GM19328 (cell line): ENCODE data around the gene PIP4K2A.
A peak's percentile ranks its signal among the peaks of the same experiment; 100 is the strongest.

Experiments
- ATAC-seq: cut with Tn5 transposase; IDR thresholded peaks from one replicate; pipeline ENCODE4 v1.9.1; 2021; ENCODE audit warnings: mild to moderate bottlenecking, moderate library complexity; ENCODE audit not compliant: unreplicated experiment

PIP4K2A gene

GRCh38 chr10:22643116-22643515 is 71.3 kb downstream of the PIP4K2A start:
- no peak for ATAC-seq

- ATAC-seq: no peak
Measured at GRCh38 chr10:22641743-22642142, 72.6 kb downstream of the PIP4K2A start.

DNA sequence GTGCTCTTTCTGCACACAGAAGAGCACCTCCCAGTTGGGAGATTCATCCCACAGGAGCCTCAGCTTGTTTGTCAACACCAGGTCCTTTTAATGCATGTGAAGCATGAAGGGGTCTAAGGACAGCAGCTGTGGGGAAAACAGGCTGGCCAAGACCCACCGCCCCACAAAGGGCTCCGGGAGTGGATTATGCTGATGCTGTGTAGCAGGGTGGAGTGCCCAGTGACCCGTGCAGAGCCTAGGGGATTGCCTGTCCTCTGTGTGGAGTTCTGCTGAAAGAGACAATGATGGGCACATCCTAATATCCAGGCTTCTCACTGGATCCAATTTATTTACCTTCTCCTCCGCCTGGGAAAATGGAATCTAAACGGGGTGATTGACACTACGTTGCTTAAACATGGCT is 74.0 kb downstream of the PIP4K2A start:
- ATAC-seq: no peak

DNA sequence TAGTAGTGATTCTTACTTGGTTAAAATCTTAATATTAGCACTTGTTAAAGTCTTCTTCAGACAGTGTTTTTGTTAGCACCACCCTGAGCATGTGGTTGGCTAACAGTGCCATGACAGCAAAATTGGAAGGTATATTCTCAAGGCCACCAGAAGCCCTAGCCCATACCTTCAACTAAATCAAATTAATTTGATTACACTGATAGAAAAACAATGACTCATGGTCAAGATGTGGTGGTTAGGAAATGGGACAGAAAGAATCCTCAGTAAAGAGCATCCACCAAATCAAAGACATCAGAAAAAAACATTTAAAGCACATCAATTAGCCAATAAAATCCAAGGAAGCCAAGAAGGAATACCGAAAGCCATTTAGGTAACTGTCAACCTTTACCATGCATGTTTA is 75.5 kb downstream of the PIP4K2A start:
- no peak for ATAC-seq

DNA sequence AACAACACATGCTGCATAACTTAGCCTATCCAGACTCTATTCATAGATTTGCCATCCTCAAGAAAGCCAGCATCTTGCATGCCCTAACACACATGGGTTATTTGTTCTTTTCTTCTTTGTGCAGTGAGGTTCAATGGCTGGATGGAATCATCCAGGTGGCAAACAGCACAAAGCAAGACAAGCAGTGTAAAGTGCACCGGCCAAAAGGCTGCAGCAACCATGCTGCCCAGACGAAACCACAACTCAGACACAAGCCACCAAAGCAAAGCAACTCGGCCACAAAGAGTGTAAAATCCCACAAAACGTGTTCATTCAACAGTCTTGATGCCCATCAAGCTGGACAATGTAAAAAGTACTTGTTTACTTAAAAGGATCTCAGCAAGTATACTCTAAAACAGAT is 76.9 kb downstream of the PIP4K2A start:
- ATAC-seq: no peak

GRCh38 chr10:22635650-22636049 is 78.7 kb downstream of the PIP4K2A start:
- no peak for ATAC-seq

DNA sequence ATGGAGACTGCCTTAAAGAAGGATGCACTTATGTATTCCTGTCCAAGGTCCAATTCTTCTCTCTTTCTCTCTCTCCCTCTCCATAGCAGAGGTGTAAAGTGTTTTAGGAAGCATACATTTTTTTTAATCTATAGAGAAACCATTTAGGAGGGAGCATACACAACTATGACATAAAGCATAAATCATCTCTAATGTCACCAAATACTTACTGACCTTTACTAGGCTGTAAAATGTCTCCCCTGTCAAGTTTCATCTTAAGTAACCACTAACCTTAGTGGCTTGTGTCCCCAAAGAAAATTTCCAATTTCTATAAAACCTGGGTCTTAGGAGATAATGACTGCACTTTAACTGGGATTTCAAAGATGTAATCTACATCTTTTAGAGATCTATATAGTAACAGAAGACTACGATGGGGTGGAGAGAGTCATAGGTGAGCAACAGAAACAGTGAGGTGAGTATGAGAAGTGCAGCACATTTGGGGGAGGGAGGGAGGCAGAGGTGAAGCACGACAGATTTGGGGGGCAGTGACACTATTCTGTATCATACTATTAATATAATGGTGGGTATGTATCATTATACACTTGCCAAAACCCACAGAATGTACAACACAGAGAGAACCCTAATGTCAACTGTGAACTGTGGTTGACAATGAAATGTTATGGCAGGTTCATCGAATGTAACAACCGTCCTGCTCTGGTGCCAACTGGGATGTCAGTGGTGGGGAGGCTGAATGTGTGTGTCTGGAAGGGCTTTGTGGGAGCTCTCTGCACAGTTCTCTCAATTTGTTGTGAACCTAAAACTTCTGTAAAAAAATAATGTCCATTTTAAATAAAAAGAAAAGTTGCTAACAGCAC is 79.5 kb downstream of the PIP4K2A start:
- no peak for ATAC-seq

GRCh38 chr10:22634093-22634492 is 80.3 kb downstream of the PIP4K2A start:
- ATAC-seq: no peak

DNA sequence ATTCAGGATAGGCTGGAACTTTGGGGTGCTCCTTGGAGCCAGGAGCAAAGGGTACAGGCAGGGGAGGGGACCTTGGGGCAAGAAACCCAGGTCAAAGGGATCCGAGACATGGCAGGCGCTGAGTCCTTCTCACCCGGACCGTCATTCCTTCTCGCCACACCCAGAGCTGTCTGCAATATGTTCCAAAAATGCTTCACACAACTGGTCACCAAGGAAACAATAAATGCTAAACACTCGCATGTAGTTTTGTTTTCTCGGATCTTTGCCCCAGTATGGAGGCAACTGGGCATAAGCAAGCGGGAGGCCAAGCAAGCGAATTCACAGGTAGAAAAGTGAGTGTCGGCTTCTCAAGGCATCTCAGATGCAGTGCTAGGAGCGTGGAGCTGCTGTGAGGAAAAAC is 80.8 kb downstream of the PIP4K2A start:
- no peak for ATAC-seq

GRCh38 chr10:22633106-22633505 is 81.3 kb downstream of the PIP4K2A start:
- no peak for ATAC-seq

DNA sequence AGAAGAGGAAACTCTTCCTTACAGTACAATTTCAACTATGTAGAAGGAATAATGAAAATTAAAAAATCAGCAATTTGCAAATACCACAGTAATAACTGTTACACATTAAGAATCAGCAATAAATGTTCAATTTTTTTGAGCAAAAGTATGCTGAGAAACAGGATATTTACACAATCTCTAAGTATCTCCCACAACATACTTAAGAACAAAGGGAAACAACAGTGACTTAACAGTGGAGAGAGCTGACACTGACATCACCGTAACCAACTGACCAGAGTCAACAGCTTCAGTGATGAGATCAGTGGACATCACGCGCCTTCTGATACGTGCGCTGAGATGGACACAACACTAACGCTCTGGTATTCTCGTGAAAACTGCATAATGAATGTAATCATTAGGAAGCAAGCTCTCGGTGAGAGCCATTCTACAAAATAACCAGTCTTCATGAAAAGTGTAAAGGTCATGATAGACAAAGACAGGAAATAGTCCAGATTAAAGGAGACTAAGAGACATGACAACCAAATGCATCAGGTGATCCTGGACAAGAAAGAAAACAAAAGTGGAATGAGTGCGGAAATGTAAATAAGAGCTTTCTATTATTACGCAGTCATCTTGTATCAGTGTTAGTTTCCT is 82.6 kb downstream of the PIP4K2A start:
- ATAC-seq: no peak

DNA sequence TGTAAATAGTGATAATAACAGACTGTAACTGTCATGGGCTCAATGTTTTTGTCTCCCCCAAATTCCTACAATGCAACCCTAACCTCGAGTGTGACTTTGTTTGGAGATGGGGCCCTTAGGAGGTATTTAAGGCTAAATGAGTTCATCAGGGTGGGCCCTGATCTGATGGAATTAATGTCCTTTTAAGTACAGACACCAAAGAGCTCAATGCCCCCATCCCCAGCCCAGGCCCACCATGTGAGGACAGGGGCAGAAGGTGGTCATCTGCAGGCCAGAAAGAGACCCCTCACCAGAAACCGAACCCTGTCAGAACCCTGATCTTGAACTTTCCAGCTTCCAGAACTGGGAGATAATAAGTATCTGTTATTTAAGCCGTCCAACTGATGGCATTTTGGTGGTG is 83.2 kb downstream of the PIP4K2A start:
- no peak for ATAC-seq

DNA sequence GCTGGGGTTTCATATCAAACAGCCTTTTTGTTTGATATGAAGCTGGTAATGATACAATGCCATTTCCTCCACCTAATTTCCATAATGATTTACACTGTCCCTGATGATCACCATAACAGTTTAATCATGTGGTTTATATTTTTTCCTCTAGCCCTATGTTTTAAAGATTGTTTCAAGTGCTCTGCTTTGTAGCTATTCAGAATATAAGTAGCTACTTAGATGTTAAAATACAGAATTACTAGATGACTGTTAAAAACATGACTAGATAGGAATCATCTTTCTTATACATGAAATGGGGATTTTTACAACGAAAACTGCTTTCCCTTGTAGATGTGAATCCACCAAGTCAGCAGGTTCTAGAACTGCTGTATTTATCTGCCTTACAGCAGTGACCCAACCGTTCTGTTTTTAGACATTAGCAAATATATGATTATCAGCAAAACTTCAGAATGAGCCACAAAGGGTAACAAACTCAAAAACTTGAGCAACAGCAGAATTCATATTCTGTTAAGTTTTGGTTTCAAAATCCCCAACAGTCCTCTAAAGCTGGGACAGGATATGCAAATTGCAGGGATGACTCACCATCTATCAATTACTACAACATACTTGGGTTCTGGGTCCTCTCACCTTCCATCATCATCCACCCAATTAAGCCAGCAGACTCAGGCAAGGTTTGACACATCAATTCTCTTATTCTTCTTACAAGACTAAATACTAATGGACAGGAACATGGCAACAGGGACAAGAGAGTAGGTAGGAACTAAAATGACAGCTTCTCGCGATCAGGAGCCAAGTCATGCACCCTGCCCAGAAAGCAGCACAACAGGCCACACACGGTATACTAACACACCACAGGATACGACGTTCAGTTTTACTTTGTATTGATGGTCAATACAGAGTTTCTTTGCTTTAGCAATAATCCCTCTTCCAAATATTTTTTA is 83.9 kb downstream of the PIP4K2A start:
- ATAC-seq: peak; percentile 81

DNA sequence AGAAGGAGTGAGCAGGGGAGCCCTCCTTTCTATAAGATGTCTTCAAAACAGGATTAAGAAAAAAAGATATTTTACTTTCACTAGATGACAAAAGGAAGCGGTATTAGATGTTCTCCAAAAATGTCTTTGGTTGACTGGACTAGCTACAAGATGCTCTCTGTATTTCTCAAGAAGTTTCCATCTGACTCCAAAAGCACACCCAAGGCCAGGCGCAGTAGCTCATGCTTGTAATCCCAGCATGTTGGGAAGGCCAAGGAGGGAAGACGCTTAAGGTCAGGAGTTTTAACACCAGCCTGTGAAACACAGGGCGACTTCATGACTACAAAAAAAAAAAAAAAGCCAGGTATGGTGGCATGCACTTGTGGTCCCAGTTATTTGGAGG is 84.5 kb downstream of the PIP4K2A start:
- no peak for ATAC-seq

DNA sequence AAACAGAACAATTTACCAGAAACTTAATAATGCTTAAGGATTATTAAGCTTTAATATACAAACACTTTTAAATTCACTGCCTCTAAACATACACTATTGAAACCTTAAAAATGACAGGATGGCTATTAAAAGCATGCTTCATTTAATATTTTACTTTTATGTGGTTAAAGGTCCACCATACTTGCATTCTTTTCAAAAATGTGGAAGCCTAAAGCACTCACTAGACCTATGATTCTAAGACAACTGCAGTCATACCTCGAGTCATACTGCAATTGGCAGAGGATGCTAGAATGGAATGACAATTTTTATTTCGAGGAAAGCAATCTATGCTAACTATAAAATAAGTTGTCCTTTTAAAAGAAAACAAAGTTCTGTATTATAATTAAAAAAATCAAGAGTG is 85.3 kb downstream of the PIP4K2A start:
- no peak for ATAC-seq

DNA sequence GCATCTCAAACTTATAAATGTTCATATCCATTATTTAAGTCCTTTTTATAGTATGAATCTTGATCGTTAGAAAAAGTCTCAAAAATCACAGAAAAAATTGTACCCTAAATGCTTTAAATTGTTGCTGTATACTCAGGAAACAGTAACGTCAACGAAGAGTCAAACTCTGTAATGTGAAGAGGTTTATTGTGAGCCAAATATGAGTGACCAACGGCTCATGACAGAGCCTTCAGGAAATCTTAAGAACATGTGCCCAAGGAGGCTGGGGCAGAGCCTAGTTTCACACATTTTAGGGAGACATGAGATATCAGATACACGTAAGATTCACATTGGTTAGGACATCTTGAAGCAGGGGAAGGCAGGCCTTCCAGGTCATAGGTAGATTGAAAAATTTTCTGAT is 86.1 kb downstream of the PIP4K2A start:
- ATAC-seq: no peak

DNA sequence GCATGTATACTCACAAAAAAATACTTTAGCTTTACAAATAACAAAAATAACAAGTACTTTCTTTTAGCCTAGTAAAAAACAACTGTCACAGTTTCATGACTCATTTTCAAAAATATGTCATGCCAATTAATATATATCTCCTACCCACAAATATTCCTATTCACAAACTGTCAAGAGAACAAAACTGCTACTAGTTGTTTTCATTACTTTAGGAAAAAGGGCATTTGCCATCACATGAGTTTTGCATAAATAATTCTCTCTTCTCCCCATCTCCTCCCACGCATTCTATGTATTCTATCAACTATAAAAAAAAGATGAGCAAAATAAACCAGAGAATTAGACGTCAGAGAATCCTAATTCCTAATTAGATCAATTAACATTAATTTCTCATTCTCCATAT is 87.6 kb downstream of the PIP4K2A start:
- ATAC-seq: no peak

DNA sequence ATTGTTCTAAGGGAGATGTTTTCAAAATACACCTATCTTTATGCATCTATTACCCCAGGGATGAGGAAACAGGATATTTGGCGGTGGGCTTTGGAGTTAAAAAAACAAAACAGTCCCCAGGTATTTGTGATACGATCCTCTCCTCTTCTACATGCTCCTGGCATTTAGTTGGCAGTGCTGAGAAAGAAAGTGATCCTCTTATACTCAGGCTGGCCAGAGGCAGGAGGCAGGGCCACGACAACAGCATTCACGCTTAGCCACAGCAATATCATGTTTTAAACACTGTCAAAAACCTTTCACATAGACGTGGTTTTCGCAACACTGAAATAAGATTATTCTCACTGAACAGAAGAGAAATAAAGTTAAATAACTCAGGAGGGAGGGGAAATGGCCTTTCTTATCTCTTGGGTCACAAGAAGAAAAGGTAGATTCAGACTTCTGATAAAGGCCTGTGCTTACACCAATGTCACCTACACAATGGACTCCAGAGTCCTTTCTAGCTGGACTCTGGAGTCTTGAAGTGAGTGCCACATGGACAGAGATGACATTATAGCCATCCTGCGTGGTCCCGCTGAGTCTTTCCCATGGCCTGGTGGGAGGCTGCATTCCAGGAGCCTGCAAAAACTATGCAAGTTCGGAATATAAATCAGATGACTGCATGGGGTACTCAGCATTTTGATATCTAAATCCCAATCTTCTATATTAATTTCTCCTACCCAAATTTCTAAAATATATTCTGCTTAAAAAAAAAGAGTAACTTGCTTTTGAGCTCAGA is 88.7 kb downstream of the PIP4K2A start:
- ATAC-seq: no peak

DNA sequence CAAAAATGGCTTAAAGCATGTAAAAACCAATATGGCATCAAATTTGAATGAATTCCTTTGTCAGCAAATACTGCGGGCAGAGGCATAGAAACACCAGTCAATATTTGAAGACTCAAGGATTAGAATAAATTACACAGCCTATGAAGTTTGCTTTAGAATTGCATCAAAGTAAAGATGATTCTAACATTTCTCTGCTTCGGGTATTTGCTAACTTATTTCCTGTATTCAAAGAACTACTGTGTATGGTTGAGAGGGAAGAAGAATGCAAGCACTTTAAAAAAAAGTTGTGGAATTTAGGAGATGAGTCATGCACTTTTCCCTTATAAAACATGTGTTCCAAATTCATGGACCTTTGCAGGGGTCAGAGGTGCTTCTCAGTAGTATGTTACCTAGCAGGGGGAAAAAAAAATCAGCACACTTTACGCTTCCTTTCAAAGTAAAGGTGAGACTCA is 90.1 kb downstream of the PIP4K2A start:
- no peak for ATAC-seq

GRCh38 chr10:22623633-22624253 is 90.6 kb downstream of the PIP4K2A start:
- ATAC-seq: no peak
